Right kidney (tissue), 1 donor: Measurements from ENCODE around the gene ACTRT2.

ENCODE experiments used
- DNase-seq: peaks from one replicate; pipeline ENCODE4 v3.0.0-alpha.2; 2016

The ACTRT2 gene

GRCh38 chr1:3018576-3018975, 2.7 kb upstream of the ACTRT2 start:
- no peak for DNase-seq

- no peak for DNase-seq
These were observed 2.2 kb upstream of the ACTRT2 start for GRCh38 chr1:3019007-3019515.

GRCh38 chr1:3019516-3020051, 1.7 kb upstream of the ACTRT2 start:
- DNase-seq = no peak

GRCh38 chr1:3020263-3020909, 881 bp upstream of the ACTRT2 start:
- DNase-seq = no peak

GRCh38 chr1:3021801-3022401, 634 bp downstream of the ACTRT2 start:
- no peak for DNase-seq

- no peak for DNase-seq
These were observed 1.3 kb downstream of the ACTRT2 start for GRCh38 chr1:3022511-3022973.

GRCh38 chr1:3022976-3023375, 1.7 kb downstream of the ACTRT2 start:
- no peak for DNase-seq

GRCh38 chr1:3024019-3024418, 2.8 kb downstream of the ACTRT2 start:
- DNase-seq = no peak

GRCh38 chr1:3024588-3024987, 3.3 kb downstream of the ACTRT2 start:
- no peak for DNase-seq

GRCh38 chr1:3026124-3026523, 4.9 kb downstream of the ACTRT2 start:
- no peak for DNase-seq

- DNase-seq = no peak
These were observed 5.5 kb downstream of the ACTRT2 start for GRCh38 chr1:3026581-3027391.

- no peak for DNase-seq
These were observed 6.5 kb downstream of the ACTRT2 start for GRCh38 chr1:3027611-3028371.

- no peak for DNase-seq
These were observed 7.4 kb downstream of the ACTRT2 start for GRCh38 chr1:3028531-3029282.

- no peak for DNase-seq
These were observed 8.3 kb downstream of the ACTRT2 start for GRCh38 chr1:3029481-3029961.

- DNase-seq = no peak
These were observed 8.9 kb downstream of the ACTRT2 start for GRCh38 chr1:3029991-3030662.

- DNase-seq = no peak
These were observed 9.6 kb downstream of the ACTRT2 start for GRCh38 chr1:3030663-3031381.

GRCh38 chr1:3031401-3032221, 10.3 kb downstream of the ACTRT2 start:
- DNase-seq = no peak

GRCh38 chr1:3032371-3033039, 11.2 kb downstream of the ACTRT2 start:
- no peak for DNase-seq
